Measurements from ENCODE around the gene FSD1.

FSD1 gene

DNA sequence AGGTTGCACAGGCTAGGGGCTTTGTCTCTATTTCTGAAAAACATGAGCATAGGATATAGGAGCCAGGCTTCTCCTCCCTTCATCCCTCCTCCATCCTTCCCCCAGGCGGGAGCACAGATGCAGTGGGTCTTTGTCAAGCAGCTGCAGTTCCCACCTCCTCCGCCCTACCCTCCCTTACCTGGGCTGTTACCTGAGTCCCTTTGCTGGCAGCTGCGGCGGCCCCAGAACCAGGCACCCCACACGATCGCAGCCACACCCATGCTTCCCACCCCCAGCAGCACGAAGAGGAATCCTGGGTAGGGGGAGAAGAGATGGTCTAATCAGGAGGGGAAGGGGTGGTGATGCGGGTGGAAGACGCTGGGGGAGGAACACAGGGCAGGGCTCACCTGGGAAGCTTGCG lies 10.0 kb upstream of the FSD1 start:
- Histone ChIP-seq H3K4me3 (ENCODE audit: low read depth, low read length, poor library complexity, severe bottlenecking) (no peak overlapping the region), H3F3A (ENCODE audit: insufficient read depth, low read length) (no peaks in the 10 kb centered on the region), H4K20me1 (ENCODE audit: insufficient read depth, low read length) (no peaks in the 10 kb centered on the region), H3K36me3 (ENCODE audit: insufficient read depth, low read length) (no peaks in the 10 kb centered on the region), H3K9me2 (ENCODE audit: low read depth, low read length) (no peaks in the 10 kb centered on the region), H3K4me1 (ENCODE audit: insufficient read depth, low read length, severe bottlenecking) (peaks cover 7% of the 10 kb centered on the region), H2AFZ (ENCODE audit: low read length) (no peak overlapping the region), H3K27me3 (ENCODE audit: insufficient read depth, low read length) (peaks cover 4% of the 10 kb centered on the region; the same call in 1 of the 2 replicates), H3K4me2 (ENCODE audit: low read length) (no peak overlapping the region), H3K27ac (ENCODE audit: low read depth, low read length, poor library complexity, severe bottlenecking) (no peak overlapping the region), H3K79me2 (ENCODE audit: insufficient read depth, low read length) (no peaks in the 10 kb centered on the region), H3K9ac (ENCODE audit: low read length) (no peak overlapping the region), H3K9me3 (ENCODE audit: low read length) (no peaks in the 10 kb centered on the region)
- TF ChIP-seq, protein P1, sequence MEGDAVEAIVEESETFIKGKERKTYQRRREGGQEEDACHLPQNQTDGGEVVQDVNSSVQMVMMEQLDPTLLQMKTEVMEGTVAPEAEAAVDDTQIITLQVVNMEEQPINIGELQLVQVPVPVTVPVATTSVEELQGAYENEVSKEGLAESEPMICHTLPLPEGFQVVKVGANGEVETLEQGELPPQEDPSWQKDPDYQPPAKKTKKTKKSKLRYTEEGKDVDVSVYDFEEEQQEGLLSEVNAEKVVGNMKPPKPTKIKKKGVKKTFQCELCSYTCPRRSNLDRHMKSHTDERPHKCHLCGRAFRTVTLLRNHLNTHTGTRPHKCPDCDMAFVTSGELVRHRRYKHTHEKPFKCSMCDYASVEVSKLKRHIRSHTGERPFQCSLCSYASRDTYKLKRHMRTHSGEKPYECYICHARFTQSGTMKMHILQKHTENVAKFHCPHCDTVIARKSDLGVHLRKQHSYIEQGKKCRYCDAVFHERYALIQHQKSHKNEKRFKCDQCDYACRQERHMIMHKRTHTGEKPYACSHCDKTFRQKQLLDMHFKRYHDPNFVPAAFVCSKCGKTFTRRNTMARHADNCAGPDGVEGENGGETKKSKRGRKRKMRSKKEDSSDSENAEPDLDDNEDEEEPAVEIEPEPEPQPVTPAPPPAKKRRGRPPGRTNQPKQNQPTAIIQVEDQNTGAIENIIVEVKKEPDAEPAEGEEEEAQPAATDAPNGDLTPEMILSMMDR (IDR thresholded peaks at IDR 0.05; ENCODE audit: low read length), result no peak
- TF ChIP-seq EZH2 (IDR thresholded peaks at IDR 0.05; ENCODE audit: borderline replicate concordance, low read length), result no peak

DNA sequence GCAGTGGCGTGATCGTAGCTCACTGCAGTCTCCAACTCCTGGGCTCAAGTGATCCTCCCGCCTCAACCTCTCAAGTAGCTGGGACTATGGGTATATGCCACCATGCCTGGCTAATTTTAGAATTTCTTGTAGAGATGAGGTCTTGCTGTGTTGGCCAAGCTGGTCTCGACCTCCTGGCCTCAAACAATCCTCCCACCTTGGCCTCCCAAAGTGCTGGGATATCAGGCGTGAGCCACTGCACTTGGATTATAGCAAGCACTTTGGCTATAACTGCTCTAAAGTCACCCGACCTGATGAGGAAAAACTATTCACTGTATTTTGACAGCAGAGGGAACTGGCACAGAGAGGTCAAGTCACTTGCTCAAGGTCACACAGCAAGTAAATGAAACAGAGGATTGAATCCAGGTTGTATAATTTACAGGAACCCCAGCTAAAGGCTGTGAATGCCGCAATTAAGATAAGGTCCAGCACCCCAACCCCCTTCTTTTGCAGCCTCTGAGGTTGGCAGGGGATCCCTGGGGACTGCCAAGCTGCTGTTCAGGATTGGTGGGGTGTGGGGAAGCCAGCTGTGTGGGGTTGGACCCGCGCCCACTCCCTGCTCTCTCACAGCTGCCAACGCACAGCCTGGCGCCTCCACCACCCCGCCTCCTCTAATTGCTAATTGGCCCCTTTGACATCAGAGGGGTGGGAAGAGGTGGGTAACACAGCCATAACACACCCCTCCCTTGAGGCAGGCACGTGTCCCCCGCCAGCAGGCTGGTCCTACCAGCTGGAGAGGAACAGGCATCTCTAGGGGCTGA lies 8.2 kb upstream of the FSD1 start:
- no peak overlapping the region for H3K27ac ChIP-seq (ENCODE audit: low read depth, low read length, poor library complexity, severe bottlenecking)
- no peaks in the 10 kb centered on the region for H3K79me2 ChIP-seq (ENCODE audit: insufficient read depth, low read length)
- no peak for TF ChIP-seq EZH2 (IDR thresholded peaks at IDR 0.05; ENCODE audit: borderline replicate concordance, low read length)
- TF ChIP-seq, protein P1 (IDR thresholded peaks at IDR 0.05; ENCODE audit: low read length), result no peak
- no peaks in the 10 kb centered on the region for H3K9me2 ChIP-seq (ENCODE audit: low read depth, low read length)
- H3K4me3 ChIP-seq (ENCODE audit: low read depth, low read length, poor library complexity, severe bottlenecking), result no peak overlapping the region
- H4K20me1 ChIP-seq (ENCODE audit: insufficient read depth, low read length), result no peaks in the 10 kb centered on the region
- no peak overlapping the region for H3K9ac ChIP-seq (ENCODE audit: low read length)
- H3K9me3 ChIP-seq (ENCODE audit: low read length), result no peaks in the 10 kb centered on the region
- no peak overlapping the region for H2AFZ ChIP-seq (ENCODE audit: low read length)
- no peaks in the 10 kb centered on the region for H3K36me3 ChIP-seq (ENCODE audit: insufficient read depth, low read length)
- peaks cover 7% of the 10 kb centered on the region for H3K4me1 ChIP-seq (ENCODE audit: insufficient read depth, low read length, severe bottlenecking)
- no peaks in the 10 kb centered on the region for H3F3A ChIP-seq (ENCODE audit: insufficient read depth, low read length)
- peaks cover 4% of the 10 kb centered on the region; the same call in 1 of the 2 replicates for H3K27me3 ChIP-seq (ENCODE audit: insufficient read depth, low read length)
- H3K4me2 ChIP-seq (ENCODE audit: low read length), result no peak overlapping the region

DNA sequence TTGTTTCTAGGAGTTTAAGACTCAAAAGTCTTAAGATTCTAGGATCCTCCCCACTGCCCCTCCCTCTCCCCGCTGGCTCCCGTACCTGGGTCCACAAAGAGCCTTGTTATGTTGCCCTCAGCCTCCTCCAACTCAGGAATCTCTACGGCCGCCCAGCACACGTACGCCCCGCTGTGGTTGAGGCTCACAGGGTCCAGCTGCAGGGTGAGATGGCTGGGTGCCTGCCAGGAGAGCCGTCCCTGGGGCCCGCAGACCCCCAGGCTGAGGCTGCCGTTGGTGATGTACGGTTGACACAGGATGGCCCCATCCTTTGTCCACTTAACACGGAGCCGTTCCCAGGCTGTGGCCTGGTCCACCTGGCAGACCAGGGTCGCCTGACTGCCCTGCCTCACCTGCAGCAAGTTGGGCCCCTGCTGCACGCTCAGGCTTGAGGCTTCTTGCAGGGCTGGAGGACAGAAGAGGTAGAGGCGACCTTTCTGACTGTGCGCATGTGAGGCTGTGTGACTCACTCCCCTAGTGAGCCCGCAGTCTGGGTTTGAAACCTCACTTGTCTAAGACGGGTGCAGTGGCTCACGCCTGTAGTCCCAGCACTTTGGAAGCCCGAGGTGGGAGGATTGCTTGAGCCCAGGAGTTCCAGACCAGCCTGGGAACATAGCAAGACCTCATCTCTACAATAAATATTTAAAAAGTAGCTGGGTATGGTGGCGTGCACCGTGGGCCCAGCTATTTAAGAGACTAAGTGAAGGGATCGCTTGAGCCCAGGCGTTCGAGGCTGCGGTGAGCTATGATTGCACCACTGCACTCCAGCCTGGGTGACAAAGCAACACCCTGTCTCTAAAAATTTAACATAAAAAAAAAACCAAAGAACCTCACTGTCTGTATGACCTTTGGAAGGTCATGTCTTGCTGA lies 6.2 kb upstream of the FSD1 start:
- no peaks in the 10 kb centered on the region for H3K9me3 ChIP-seq (ENCODE audit: low read length)
- peaks cover 18% of the 10 kb centered on the region for H3K4me1 ChIP-seq (ENCODE audit: insufficient read depth, low read length, severe bottlenecking)
- H3K27ac ChIP-seq (ENCODE audit: low read depth, low read length, poor library complexity, severe bottlenecking), result no peak overlapping the region
- no peaks in the 10 kb centered on the region for H3K79me2 ChIP-seq (ENCODE audit: insufficient read depth, low read length)
- no peaks in the 10 kb centered on the region for H3F3A ChIP-seq (ENCODE audit: insufficient read depth, low read length)
- H3K9ac ChIP-seq (ENCODE audit: low read length), result no peak overlapping the region
- H2AFZ ChIP-seq (ENCODE audit: low read length), result no peak overlapping the region
- H3K36me3 ChIP-seq (ENCODE audit: insufficient read depth, low read length), result no peaks in the 10 kb centered on the region
- H3K4me2 ChIP-seq (ENCODE audit: low read length), result no peak overlapping the region
- H3K27me3 ChIP-seq (ENCODE audit: insufficient read depth, low read length), result peaks cover 4% of the 10 kb centered on the region; the same call in 1 of the 2 replicates
- no peak overlapping the region for H3K4me3 ChIP-seq (ENCODE audit: low read depth, low read length, poor library complexity, severe bottlenecking)
- no peaks in the 10 kb centered on the region for H4K20me1 ChIP-seq (ENCODE audit: insufficient read depth, low read length)
- no peak for TF ChIP-seq EZH2 (IDR thresholded peaks at IDR 0.05; ENCODE audit: borderline replicate concordance, low read length)
- TF ChIP-seq, protein P1 (IDR thresholded peaks at IDR 0.05; ENCODE audit: low read length), result no peak
- H3K9me2 ChIP-seq (ENCODE audit: low read depth, low read length), result no peaks in the 10 kb centered on the region

Data from OCI-LY1 (cell line).